T-helper 17 cell (primary cell): ENCODE measurements around the gene PCSK2. TPM values are rescaled to one million over a fixed set of nuclear protein-coding genes. Genes with fewer than 3 reads are reported as not detected.

Experiments used
- ATAC-seq: fragments of 150-1000 bp; cut with Tn5 transposase; 2 replicates; pipeline ENCODE4 v1.10.0; 2021; ENCODE audit warnings: mild to moderate bottlenecking, moderate library complexity
- DNase-seq, 3 donors: peaks; one replicate each; pipeline versions ENCODE4 v3.0.0 to v3.0.0-alpha.2; 2020 to 2021
- H3K9me3 ChIP-seq: one replicate; pipeline ENCODE4 v1.7.0; 2013; ENCODE audit warnings: low read length, mild to moderate bottlenecking; ENCODE audit not compliant: control insufficient read depth, poor library complexity, severe bottlenecking
- H3K27ac Mint-ChIP-seq: one replicate; pipeline ENCODE4 v1.8.0; 2022; ENCODE audit warnings: mild to moderate bottlenecking, moderate library complexity, mixed read lengths
- H3K27me3 Mint-ChIP-seq: one replicate; pipeline ENCODE4 v1.8.0; 2022; ENCODE audit warnings: mixed read lengths
- H3K36me3 Mint-ChIP-seq: one replicate; pipeline ENCODE4 v1.8.0; 2022; ENCODE audit warnings: low read depth, mixed read lengths
- H3K4me1 Mint-ChIP-seq: one replicate; pipeline ENCODE4 v1.8.0; 2022; ENCODE audit warnings: mild to moderate bottlenecking, mixed read lengths
- H3K4me3 Mint-ChIP-seq: one replicate; pipeline ENCODE4 v1.8.0; 2022; ENCODE audit warnings: mild to moderate bottlenecking, moderate library complexity, mixed read lengths
- total RNA-seq, 4 donors: library from RNA in 2 of 4; stranded (reverse) in 2 of 4; gene quantifications; one replicate each; pipeline ENCODE4 v1.2.3 and lab custom pipeline; 2022 to 2026

PCSK2 gene
- total RNA-seq, 2 donors from 2014 or later, result not detected

DNA sequence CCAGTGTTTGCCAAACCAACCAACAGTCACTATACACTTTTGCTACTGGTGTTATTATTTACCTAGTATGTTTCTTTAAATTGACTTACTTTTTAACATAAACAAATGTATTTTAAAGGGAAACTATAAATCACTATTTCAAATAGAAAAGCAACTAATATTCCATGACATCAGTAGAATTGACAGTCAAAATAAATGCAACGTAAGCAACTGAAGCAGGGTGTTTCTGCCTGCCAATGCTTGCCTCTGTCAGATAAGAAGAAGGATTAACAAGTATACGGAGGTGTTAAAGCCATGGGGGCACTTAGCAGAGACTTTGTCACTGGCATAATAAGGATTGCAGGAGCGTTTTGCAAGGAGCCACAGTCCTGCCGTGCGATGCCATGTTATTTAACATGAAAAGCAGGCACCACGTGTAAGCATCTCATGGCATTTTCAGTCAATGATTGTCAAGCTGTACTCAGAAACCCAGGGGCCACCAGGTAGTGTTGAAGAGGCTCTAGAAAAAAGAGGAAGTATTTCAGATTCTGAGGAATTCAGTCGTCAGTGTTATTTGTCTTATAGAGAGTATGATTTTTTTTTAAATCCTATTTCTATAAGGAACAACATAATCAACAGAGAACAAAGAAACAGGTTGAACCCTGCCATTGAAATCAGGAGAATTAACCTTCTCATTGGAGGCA lies 172.6 kb downstream of the PCSK2 start:
- DNase-seq (no peak), ATAC-seq (no peak)
- H3K9me3 ChIP-seq, result no peaks in the 10 kb centered on the region
- peaks cover 2% of the 10 kb centered on the region for H3K36me3 Mint-ChIP-seq
- H3K27ac Mint-ChIP-seq, result no peak overlapping the region
- peaks cover 24% of the 10 kb centered on the region for H3K27me3 Mint-ChIP-seq
- H3K4me3 Mint-ChIP-seq, result no peak overlapping the region
- H3K4me1 Mint-ChIP-seq, result peaks cover 5% of the 10 kb centered on the region

DNA sequence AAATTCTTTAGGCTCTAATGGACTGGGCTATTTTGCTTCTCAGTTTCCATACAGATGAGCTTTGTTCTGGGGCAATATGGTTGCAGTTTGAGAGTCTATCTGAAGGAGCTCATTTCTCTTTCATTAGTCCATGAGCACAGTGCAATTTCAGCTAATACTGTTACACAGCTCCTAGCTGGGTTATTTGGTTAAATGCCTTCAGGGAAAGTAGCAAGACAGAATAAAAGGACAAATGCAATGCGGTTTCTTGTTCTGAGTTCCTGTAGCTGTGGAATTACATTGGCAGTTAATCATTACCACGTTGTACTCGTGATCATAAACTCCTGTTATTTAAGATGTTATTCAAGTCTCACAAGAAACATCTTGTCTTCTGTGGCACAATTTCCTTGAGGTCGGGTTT lies 176.6 kb downstream of the PCSK2 start:
- Mint-ChIP-seq H3K4me3 (no peak overlapping the region), H3K4me1 (peaks cover 2% of the 10 kb centered on the region), H3K27me3 (peaks cover 43% of the 10 kb centered on the region), H3K36me3 (peaks cover 2% of the 10 kb centered on the region), H3K27ac (no peak overlapping the region)
- ATAC-seq, result no peak
- H3K9me3 ChIP-seq, result no peaks in the 10 kb centered on the region
- DNase-seq, result no peak

DNA sequence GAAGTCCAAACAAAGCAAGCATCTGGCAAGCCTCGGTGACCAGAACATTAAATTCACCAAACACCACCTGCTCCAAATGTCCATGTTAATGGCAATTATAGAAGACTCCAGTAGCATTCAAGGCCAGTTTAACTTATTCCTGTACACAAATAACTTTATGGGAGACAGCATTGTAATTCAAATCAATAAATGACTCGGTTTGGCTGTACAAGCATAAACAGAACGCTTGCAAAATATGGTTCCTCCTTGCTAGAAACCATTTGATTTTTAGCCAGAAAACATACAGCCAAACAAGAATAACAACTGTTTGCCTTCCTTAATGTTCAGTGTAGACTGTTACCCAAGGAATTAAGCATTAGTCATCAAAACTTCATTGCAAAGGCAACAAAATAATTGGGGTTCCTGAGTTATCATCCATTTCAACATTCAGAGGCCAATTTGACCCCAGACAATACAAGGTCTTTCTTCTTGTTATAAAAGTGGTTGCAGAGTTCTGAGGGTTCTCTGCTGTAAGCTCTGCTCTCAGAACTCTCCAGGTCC lies 179.3 kb downstream of the PCSK2 start:
- Mint-ChIP-seq H3K27ac (no peak overlapping the region), H3K27me3 (peaks cover 47% of the 10 kb centered on the region), H3K36me3 (no peaks in the 10 kb centered on the region), H3K4me3 (no peak overlapping the region), H3K4me1 (no peaks in the 10 kb centered on the region)
- no peak for ATAC-seq
- no peak for DNase-seq
- H3K9me3 ChIP-seq, result no peaks in the 10 kb centered on the region

GRCh38 chr20:17407550-17407949 lies 180.7 kb downstream of the PCSK2 start:
- Mint-ChIP-seq H3K27me3 (peaks cover 47% of the 10 kb centered on the region), H3K4me1 (no peaks in the 10 kb centered on the region), H3K27ac (no peak overlapping the region), H3K36me3 (no peaks in the 10 kb centered on the region), H3K4me3 (no peak overlapping the region)
- no peak for ATAC-seq
- no peak for DNase-seq
- no peaks in the 10 kb centered on the region for H3K9me3 ChIP-seq

DNA sequence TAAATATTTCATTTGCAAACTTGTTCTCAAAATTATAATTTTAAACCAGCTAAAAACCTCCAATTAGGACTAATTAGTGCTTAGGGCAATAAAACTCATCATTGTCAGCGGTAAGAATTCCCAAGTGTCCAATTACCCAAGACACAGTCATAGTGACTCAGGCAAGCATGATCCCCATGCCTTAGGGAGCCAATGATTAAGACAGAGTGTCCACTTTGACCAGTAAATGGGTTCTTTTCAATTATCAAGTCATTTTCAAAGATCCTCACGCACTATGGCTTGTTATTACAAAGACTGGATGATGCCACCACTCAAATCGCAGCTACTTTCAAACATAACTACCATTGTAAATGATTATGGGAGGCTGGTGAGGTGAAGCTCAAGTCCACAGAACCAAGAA lies 190.4 kb downstream of the PCSK2 start:
- no peak overlapping the region for H3K27ac Mint-ChIP-seq
- no peaks in the 10 kb centered on the region for H3K36me3 Mint-ChIP-seq
- H3K4me1 Mint-ChIP-seq, result no peaks in the 10 kb centered on the region
- ATAC-seq (no peak), DNase-seq (no peak)
- peaks cover 25% of the 10 kb centered on the region for H3K27me3 Mint-ChIP-seq
- H3K9me3 ChIP-seq, result no peaks in the 10 kb centered on the region
- no peak overlapping the region for H3K4me3 Mint-ChIP-seq

- Mint-ChIP-seq H3K4me3 (no peak overlapping the region), H3K27ac (no peak overlapping the region), H3K4me1 (no peaks in the 10 kb centered on the region), H3K36me3 (no peaks in the 10 kb centered on the region), H3K27me3 (peaks cover 25% of the 10 kb centered on the region)
- DNase-seq (no peak), ATAC-seq (no peak)
- no peaks in the 10 kb centered on the region for H3K9me3 ChIP-seq
Observed at GRCh38 chr20:17418737-17419136, 191.9 kb downstream of the PCSK2 start.

GRCh38 chr20:17419479-17420041 lies 192.7 kb downstream of the PCSK2 start:
- H3K27me3 Mint-ChIP-seq, result peaks cover 25% of the 10 kb centered on the region
- no peaks in the 10 kb centered on the region for H3K9me3 ChIP-seq
- no peak for DNase-seq
- no peak overlapping the region for H3K4me3 Mint-ChIP-seq
- H3K4me1 Mint-ChIP-seq, result no peaks in the 10 kb centered on the region
- H3K27ac Mint-ChIP-seq, result no peak overlapping the region
- ATAC-seq, result no peak
- H3K36me3 Mint-ChIP-seq, result no peaks in the 10 kb centered on the region

DNA sequence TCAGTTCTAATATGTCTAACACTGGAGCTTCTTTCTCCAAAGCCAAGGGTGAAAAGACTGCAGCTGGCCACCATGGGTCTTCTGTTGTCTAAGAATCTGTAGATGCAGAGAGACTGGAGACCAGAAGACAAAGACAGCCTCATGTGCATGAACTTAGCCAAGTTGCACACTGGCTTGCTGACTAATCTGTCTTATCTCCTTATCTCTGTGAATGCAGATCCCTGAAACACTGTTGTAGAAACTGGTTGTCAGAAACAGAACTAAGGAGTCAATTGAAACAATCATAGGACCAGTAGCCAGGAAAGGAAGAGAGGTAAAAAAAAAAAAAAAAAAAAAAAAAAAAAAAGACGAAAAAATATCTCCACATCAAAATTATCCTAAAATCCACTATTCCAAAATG lies 194.7 kb downstream of the PCSK2 start:
- no peak for ATAC-seq
- peaks cover 25% of the 10 kb centered on the region for H3K27me3 Mint-ChIP-seq
- H3K9me3 ChIP-seq, result no peaks in the 10 kb centered on the region
- no peaks in the 10 kb centered on the region for H3K36me3 Mint-ChIP-seq
- no peak overlapping the region for H3K27ac Mint-ChIP-seq
- H3K4me3 Mint-ChIP-seq, result no peak overlapping the region
- H3K4me1 Mint-ChIP-seq, result no peaks in the 10 kb centered on the region
- DNase-seq, result no peak

DNA sequence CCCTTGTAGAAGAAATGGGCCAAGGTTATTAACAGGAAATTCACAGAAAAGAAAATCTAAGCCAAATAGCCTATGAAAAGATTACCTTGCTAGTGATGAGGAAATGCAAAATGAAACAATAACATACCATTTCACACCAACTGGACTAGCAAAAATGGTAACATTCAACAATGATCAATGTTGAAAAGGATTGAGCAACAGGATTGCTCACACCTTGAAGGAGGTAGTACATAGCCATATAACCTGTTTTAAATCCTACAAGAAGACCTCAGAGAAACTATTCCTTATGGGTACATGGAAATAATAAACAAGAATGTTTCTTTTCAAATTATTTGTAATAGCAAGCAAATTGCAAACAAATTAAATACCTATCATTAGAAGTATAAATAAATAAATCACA lies 196.9 kb downstream of the PCSK2 start:
- H3K9me3 ChIP-seq, result no peaks in the 10 kb centered on the region
- Mint-ChIP-seq H3K27ac (no peak overlapping the region), H3K27me3 (peaks cover 17% of the 10 kb centered on the region), H3K36me3 (no peaks in the 10 kb centered on the region), H3K4me3 (no peak overlapping the region), H3K4me1 (no peaks in the 10 kb centered on the region)
- no peak for DNase-seq
- no peak for ATAC-seq

DNA sequence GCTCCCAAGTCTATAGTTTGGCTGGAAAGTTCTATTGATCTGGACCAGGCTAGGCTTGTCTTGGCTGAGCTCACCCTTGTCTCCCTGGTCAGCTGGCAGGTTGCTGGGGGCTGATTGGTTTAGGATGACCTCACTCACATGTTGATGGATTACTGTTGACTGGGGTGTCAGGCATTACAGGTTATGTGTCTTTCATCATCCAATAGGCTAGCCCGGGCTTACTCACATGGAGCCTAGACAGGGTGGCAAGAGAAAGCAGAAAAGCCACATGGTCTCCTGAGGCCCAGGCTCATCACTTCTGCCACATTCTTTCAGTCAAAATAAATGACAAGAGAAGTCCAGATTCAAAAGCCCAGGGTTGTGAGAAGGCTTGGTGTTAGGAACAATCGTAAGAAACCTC lies 200.8 kb downstream of the PCSK2 start:
- no peaks in the 10 kb centered on the region for H3K36me3 Mint-ChIP-seq
- no peaks in the 10 kb centered on the region for H3K9me3 ChIP-seq
- peaks cover 12% of the 10 kb centered on the region for H3K27me3 Mint-ChIP-seq
- no peaks in the 10 kb centered on the region for H3K4me1 Mint-ChIP-seq
- ATAC-seq (no peak), DNase-seq (no peak)
- H3K27ac Mint-ChIP-seq, result peak overlapping the region; percentile 27
- H3K4me3 Mint-ChIP-seq, result no peak overlapping the region

- no peak for ATAC-seq
- H3K27me3 Mint-ChIP-seq, result peaks cover 24% of the 10 kb centered on the region
Observed at GRCh38 chr20:17430125-17430950, 203.5 kb downstream of the PCSK2 start.

GRCh38 chr20:17431621-17432364 lies 205.0 kb downstream of the PCSK2 start:
- no peaks in the 10 kb centered on the region for H3K9me3 ChIP-seq
- Mint-ChIP-seq H3K27ac (no peak overlapping the region), H3K36me3 (no peaks in the 10 kb centered on the region), H3K27me3 (peaks cover 31% of the 10 kb centered on the region), H3K4me1 (peaks cover 3% of the 10 kb centered on the region), H3K4me3 (no peak overlapping the region)
- DNase-seq, result peak in 2 of 3 donors; percentile 29 to 33
- ATAC-seq, result no peak

More at GRCh38 chr20:17430125-17430950, 203.5 kb downstream of the PCSK2 start:
- no peaks in the 10 kb centered on the region for H3K36me3 Mint-ChIP-seq
- DNase-seq, result no peak
- H3K27ac Mint-ChIP-seq, result no peak overlapping the region
- peaks cover 3% of the 10 kb centered on the region for H3K4me1 Mint-ChIP-seq
- no peak overlapping the region for H3K4me3 Mint-ChIP-seq
- H3K9me3 ChIP-seq, result no peaks in the 10 kb centered on the region

DNA sequence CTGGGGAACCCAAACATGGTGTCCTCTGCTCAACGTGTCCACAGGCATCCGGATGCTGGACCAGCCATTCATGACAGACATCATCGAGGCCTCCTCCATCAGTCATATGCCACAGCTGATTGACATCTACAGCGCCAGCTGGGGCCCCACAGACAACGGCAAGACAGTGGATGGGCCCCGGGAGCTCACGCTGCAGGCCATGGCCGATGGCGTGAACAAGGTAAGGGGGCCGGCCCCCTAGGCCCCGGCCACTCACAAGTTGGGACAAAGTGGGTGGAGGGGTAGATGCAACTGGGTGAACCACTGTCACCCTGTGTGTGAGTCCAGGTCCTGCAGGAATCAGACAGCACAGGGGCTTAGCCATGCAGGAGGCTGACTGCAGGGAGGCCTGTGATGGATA lies 209.8 kb downstream of the PCSK2 start:
- no peak for ATAC-seq
- Mint-ChIP-seq H3K27me3 (peaks cover 37% of the 10 kb centered on the region), H3K27ac (no peak overlapping the region), H3K4me1 (peaks cover 3% of the 10 kb centered on the region), H3K36me3 (no peaks in the 10 kb centered on the region), H3K4me3 (no peak overlapping the region)
- no peaks in the 10 kb centered on the region for H3K9me3 ChIP-seq
- no peak for DNase-seq
